Common myeloid progenitor, CD34-positive (primary cell): ENCODE measurements around the gene ST3GAL5.

Experiments
- CTCF ChIA-PET: fragments of 350-600 bp; sonication (Branson Sonifier 250); formaldehyde crosslinking; loops from one replicate; lab custom pipeline; 2021; ENCODE audit warnings: antibody characterized with exemption; lab: Charles Lee
- POLR2A ChIA-PET: fragments of 350-600 bp; sonication (Branson Sonifier 250); formaldehyde crosslinking; loops from one replicate; lab custom pipeline; 2021; ENCODE audit warnings: antibody characterized with exemption; lab: Charles Lee
- DNase-seq, 3 donors: peaks; one replicate each; pipeline versions ENCODE4 v3.0.0 to v3.0.0-alpha.2; 2013
- H3K27ac ChIP-seq, 2 experiments: 1 replicate in 1 of 2; 2 replicates in 1 of 2; pipeline ENCODE4 v1.7.0; 2013; ENCODE audit warnings: inconsistent platforms in 2 of 2, low read length in 2 of 2, mild to moderate bottlenecking in 2 of 2, low read depth in 1 of 2, moderate library complexity in 1 of 2; ENCODE audit not compliant: severe bottlenecking in 2 of 2, insufficient read depth in 1 of 2, poor library complexity in 1 of 2
- H3K27me3 ChIP-seq, 5 experiments: replicated peaks in 2 of 5; 1 replicate in 3 of 5; 2 replicates in 2 of 5; pipeline versions ENCODE4 v1.6.1 to v1.7.0; 2013; ENCODE audit warnings: low read length in 4 of 5, mild to moderate bottlenecking in 2 of 5, moderate library complexity in 2 of 5, inconsistent platforms in 1 of 5; ENCODE audit not compliant: insufficient read depth in 5 of 5, control insufficient read depth in 4 of 5
- H3K36me3 ChIP-seq, 4 experiments: 1 replicate in 2 of 4; 2 replicates in 2 of 4; pipeline versions ENCODE4 v1.6.1 to v1.7.0; 2013; ENCODE audit warnings: low read length in 3 of 4, control low read depth in 1 of 4, mild to moderate bottlenecking in 1 of 4; ENCODE audit not compliant: control insufficient read depth in 4 of 4, insufficient read depth in 4 of 4
- H3K4me1 ChIP-seq, 4 experiments: 1 replicate in 3 of 4; 2 replicates in 1 of 4; pipeline versions ENCODE4 v1.6.1 to v1.7.1; 2013; ENCODE audit warnings: low read length in 3 of 4, mild to moderate bottlenecking in 3 of 4, control low read depth in 1 of 4, inconsistent platforms in 1 of 4, moderate library complexity in 1 of 4; ENCODE audit not compliant: control insufficient read depth in 4 of 4, insufficient read depth in 4 of 4; ENCODE audit errors: control extremely low read depth in 1 of 4
- H3K4me3 ChIP-seq, 7 experiments: 1 replicate in 4 of 7; 2 replicates in 3 of 7; pipeline versions ENCODE4 v1.5.1 to v1.7.0; 2013; ENCODE audit warnings: mild to moderate bottlenecking in 7 of 7, low read length in 6 of 7, moderate library complexity in 6 of 7, inconsistent platforms in 2 of 7, low read depth in 2 of 7, control low read depth in 1 of 7; ENCODE audit not compliant: insufficient read depth in 4 of 7, control insufficient read depth in 1 of 7; ENCODE audit errors: extremely low read depth in 1 of 7
- H3K9me3 ChIP-seq, 5 experiments: 1 replicate in 4 of 5; 2 replicates in 1 of 5; pipeline versions ENCODE4 v1.6.1 to v1.7.1; 2013; ENCODE audit warnings: low read length in 4 of 5, mild to moderate bottlenecking in 2 of 5, inconsistent platforms in 1 of 5, low read depth in 1 of 5, moderate library complexity in 1 of 5; ENCODE audit not compliant: control insufficient read depth in 4 of 5, insufficient read depth in 2 of 5; ENCODE audit errors: control extremely low read depth in 1 of 5
- WGBS: methylation state at CpG from one replicate; pipeline ENCODE4 v1.1.5; 2013; ENCODE audit not compliant: insufficient coverage; 5-methylcytosine and 5-hydroxymethylcytosine counted together

The ST3GAL5 gene

GRCh38 chr2:85893428-85894258 lies 4.9 kb upstream of the ST3GAL5 start:
- H3K27me3 ChIP-seq = peaks cover 0 to 1% (median 0%) of the 10 kb centered on the region in 5 experiments
- H3K27ac ChIP-seq = no peak overlapping the region
- POLR2A ChIA-PET = interaction anchor here (0.6 kb wide), 1 partner anchor 164 kb away, joined by 4 read pairs; no protein-coding TSS in a partner anchor
- no peaks in the 10 kb centered on the region for H3K36me3 ChIP-seq
- peaks cover 0 to 10% (median 0%) of the 10 kb centered on the region in 5 experiments for H3K9me3 ChIP-seq
- peaks cover 4 to 30% (median 23%) of the 10 kb centered on the region in 4 experiments for H3K4me1 ChIP-seq
- WGBS = 87% methylated on average over 4 of the region's 9 CpGs
- DNase-seq = no peak
- CTCF ChIA-PET = no interaction called here
- no peak overlapping the region for H3K4me3 ChIP-seq

- Histone ChIP-seq H3K9me3 (peaks cover 0 to 5% (median 0%) of the 10 kb centered on the region in 5 experiments), H3K4me3 (no peak overlapping the region), H3K4me1 (peaks cover 7 to 41% (median 35%) of the 10 kb centered on the region in 4 experiments), H3K27ac (no peak overlapping the region), H3K36me3 (no peaks in the 10 kb centered on the region), H3K27me3 (peaks cover 0 to 1% (median 0%) of the 10 kb centered on the region in 5 experiments)
- DNase-seq = no peak
- CTCF ChIA-PET = interaction anchor here (0.7 to 6.7 kb wide), 4 partner anchors 12 to 144 kb away, joined by 3 to 87 read pairs (median 5); no protein-coding TSS in a partner anchor
- POLR2A ChIA-PET = no interaction called here
- 30% methylated on average over 2 of the region's 5 CpGs for WGBS
Measured at GRCh38 chr2:85892216-85892944, 3.6 kb upstream of the ST3GAL5 start.

- Histone ChIP-seq H3K36me3 (no peaks in the 10 kb centered on the region), H3K4me3 (peak overlapping the region in 1 of 7 experiments; percentile 7), H3K27me3 (peaks cover 0 to 1% (median 0%) of the 10 kb centered on the region in 5 experiments), H3K4me1 (peaks cover 17 to 58% (median 52%) of the 10 kb centered on the region in 4 experiments), H3K27ac (no peak overlapping the region), H3K9me3 (peaks cover 0 to 4% (median 0%) of the 10 kb centered on the region in 5 experiments)
- POLR2A ChIA-PET = interaction anchor here (0.8 kb wide), 1 partner anchor 9 kb away, joined by 5 read pairs; no protein-coding TSS in a partner anchor
- DNase-seq = peak in 2 of 3 donors; percentile 49 to 55
- CTCF ChIA-PET = interaction anchor here (1.5 to 7.2 kb wide), 6 partner anchors 13 to 188 kb away, joined by 4 to 87 read pairs (median 16); no protein-coding TSS in a partner anchor
- WGBS = 91% methylated on average over 2 of the region's 5 CpGs
Measured at GRCh38 chr2:85890522-85891176, 1.9 kb upstream of the ST3GAL5 start.

- peak overlapping the region in 1 of 2 experiments; percentile 79 for H3K27ac ChIP-seq
- 72% methylated on average over 18 of the region's 22 CpGs for WGBS
- ChIA-PET CTCF (interaction anchor here (0.7 to 7.2 kb wide), 23 partner anchors 10 to 193 kb away, joined by 3 to 87 read pairs (median 4); no protein-coding TSS in a partner anchor), POLR2A (interaction anchor here (0.8 to 1.0 kb wide), 3 partner anchors 39 to 208 kb away, joined by 3 to 4 read pairs (median 3); no protein-coding TSS in a partner anchor)
- H3K4me1 ChIP-seq = peaks cover 22 to 67% (median 58%) of the 10 kb centered on the region in 4 experiments
- peak overlapping the region; percentile 38 to 88 (median 84) for H3K4me3 ChIP-seq
- H3K36me3 ChIP-seq = no peaks in the 10 kb centered on the region
- DNase-seq = no peak
- H3K9me3 ChIP-seq = no peaks in the 10 kb centered on the region
- H3K27me3 ChIP-seq = peaks cover 0 to 1% (median 0%) of the 10 kb centered on the region in 5 experiments
Measured at GRCh38 chr2:85889627-85890281, 964 bp upstream of the ST3GAL5 start.

- no peak overlapping the region for H3K27ac ChIP-seq
- WGBS = 2% methylated on average over 34 of the region's 47 CpGs
- H3K4me1 ChIP-seq = peaks cover 23 to 71% (median 60%) of the 10 kb centered on the region in 4 experiments
- no peaks in the 10 kb centered on the region for H3K27me3 ChIP-seq
- POLR2A ChIA-PET = interaction anchor here (0.6 to 1.2 kb wide), 3 partner anchors 9 to 193 kb away, joined by 3 to 5 read pairs (median 3); no protein-coding TSS in a partner anchor
- DNase-seq = peak in 2 of 3 donors; percentile 43 to 55
- H3K9me3 ChIP-seq = no peaks in the 10 kb centered on the region
- peaks cover 0 to 2% (median 0%) of the 10 kb centered on the region in 4 experiments for H3K36me3 ChIP-seq
- peak overlapping the region; percentile 44 to 88 (median 82) for H3K4me3 ChIP-seq
- CTCF ChIA-PET = interaction anchor here (0.9 to 7.2 kb wide), 27 partner anchors 9 to 217 kb away, joined by 3 to 87 read pairs (median 4); partner anchors contain the start of genes POLR1A and PTCD3
Measured at GRCh38 chr2:85888020-85888683, 638 bp downstream of the ST3GAL5 start.
